GM21825 (cell line): ENCODE results near the gene ERBB4.

Experiments
- ATAC-seq: cut with Tn5 transposase; IDR thresholded peaks from one replicate; pipeline ENCODE4 v1.9.1; 2021; ENCODE audit warnings: mild to moderate bottlenecking, moderate library complexity; ENCODE audit not compliant: unreplicated experiment

The ERBB4 gene

DNA sequence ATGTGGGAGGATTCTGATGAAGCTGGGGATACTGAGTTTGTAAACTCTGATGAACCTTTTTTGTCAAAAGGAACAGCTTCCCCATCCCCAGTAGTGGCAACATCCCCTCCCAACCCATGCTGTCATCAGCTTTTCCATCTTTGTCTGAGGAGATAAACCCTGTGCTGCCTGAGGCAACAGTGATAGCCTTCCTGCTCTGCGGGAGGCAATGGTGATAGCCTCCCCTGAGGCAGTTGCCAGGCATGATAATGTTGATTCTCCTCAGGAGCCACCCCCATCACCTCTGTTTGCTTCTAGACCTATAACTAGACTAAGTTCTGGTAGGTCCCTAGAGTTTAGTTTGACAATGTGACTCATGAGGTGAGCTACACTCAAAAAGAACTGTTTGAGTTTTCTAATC lies 97.5 kb downstream of the ERBB4 start:
- no peak for ATAC-seq

DNA sequence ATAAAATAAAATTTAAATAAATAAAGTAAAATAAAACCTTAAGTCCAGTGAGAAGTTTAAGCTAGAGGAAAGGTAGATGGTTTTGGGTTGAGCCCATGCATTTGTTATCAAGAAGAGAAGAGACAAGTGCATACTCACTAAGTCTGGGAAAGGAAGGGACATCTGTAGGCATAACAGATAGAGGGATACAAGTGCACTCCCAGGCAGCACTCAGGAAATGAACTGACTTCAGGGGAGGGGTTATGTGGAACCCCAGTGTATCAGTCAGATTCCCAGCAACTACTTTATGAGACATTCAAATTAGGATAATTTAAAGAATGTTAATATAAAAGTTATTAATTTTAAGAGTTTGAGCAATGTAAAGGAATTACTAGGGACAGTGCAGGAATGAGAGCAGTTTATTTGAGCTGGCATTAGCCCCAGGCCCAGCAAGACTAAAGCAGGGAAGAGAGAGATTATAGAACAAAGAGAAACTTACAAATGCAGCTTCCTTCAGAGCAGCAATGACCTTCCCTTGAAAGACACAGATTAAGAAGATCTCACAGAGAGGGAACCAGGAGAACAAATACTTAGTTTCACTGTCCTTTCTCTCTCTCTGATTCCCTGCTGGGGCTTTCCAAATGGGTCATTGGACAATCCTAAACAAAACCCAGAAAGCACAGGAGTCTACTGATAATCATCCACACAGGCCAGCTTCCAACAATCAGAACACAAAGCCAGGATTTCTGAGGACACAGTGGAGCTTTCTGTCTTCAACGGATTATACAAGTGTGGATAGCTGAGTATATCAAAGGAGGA lies 109.7 kb downstream of the ERBB4 start:
- ATAC-seq: no peak

DNA sequence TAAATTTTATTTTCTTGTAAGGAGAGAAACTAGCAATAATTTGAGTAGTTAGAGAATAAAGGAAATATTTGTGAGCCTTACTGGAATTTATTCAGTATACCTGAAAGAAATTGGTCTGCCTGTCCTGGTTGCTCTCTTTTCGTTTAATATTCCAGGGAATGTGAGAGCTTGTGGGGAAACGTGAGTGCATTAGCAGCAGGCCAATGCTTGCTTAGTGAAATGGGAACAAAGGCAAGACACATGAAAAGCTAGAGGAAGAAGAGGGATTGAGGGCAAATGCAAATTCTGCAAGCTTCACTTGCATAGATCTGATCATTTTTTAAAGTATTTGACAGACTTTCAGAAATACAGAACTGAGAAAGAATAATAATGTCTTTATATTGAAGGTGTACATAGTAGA lies 111.0 kb downstream of the ERBB4 start:
- no peak for ATAC-seq

DNA sequence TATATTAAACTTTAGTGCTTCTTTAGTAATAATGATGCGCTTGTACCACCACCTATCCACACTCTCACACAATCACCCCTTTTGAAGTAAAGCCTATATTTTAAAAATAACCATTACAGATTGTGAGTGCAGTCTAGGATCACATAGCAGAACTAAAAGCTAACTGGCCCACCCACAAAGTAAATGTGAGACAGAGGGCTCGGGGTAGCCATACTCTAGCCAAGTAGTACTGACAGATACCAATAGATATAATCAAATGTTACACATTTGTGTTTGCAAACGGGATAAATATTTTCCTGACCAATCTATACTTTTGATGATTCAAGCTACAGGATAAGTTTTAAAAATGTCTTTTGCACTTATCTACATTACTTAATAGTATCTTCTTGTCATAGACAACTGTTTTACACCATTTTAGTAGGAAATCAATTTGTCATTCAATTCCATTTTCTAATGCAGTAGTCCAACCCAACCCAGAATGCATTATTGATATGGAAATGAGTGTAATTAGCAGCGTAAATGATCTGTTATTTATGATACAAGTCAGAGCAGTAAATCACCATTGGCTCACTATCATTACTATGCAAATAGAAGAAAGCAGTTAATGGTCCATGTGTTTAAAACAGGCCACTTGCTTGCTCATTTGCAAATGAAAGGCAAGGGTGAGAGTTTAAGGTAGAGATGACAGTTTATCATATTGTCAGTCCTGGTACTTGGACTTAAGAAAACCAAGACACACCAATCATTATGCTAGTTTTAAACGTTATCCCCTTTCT lies 111.8 kb downstream of the ERBB4 start:
- ATAC-seq: no peak

DNA sequence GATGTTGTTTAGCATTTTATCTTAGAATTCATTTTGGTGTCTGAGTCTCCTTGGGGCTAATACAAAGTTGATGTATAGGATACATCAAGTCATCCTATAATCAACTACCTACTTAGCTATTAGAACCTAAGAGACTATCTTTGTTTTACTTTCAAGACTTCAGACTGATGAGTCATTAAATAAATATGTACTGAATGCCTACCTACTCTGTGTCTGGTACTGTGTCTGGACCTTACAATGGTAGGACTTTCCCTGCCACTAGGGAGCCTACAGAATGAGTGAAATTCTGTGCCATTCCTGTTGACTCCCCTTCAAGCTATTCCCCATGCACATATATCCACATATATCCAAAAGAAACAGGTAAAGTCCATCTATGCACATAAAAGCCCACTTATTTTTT lies 114.5 kb downstream of the ERBB4 start:
- no peak for ATAC-seq

DNA sequence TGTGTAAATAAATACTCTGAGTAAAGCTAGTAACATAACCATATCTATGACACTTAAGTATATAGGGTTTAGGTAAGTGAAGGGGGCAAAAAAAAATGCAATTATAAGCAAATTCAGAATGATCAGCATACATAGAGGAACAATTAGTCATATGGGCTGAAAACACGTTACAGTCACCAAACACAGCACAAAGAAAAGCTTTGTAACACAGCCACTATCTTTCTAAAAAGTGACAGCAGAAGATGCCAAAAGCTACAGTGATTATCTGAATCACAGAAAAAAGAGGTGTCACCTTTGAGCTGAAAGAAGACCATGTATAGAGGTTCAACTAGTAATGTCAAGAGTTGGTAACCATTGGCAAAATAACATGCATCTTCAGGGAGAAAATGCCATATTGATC lies 115.5 kb downstream of the ERBB4 start:
- ATAC-seq: no peak

DNA sequence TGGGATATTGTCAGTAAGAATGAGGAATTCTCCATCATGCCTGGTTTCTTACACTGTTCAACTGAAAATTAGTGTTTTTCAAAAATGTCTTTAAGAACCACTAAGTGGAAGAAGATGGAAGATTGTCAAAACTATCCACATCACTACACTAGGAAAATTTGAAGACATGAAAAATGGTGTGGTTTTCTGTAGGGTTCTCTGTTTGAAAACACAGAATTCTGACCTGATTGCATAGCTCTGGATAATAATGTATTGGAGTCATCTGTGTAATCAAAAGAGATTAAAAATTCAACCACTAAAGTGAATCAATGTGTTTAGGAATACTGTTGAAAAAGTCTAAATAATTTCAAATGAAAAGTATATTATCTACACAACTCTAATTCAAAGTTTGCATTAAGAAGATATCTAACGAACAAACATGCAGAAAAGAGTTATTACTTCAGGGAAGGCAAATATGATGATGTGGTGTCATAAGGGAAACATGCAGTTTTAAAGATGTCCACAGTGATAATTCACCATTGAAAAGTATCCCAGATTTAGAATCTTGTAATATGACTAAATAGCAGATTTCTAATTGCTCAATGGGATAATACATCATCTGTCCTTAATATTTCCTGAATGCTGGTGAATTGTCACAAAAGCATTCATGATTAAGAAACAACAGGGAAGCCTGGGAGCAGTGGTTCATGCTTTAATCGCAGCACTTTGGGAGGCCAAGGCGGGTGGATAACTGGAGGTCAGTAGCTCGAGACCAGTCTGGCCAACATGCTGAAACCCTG lies 116.9 kb downstream of the ERBB4 start:
- ATAC-seq: no peak

DNA sequence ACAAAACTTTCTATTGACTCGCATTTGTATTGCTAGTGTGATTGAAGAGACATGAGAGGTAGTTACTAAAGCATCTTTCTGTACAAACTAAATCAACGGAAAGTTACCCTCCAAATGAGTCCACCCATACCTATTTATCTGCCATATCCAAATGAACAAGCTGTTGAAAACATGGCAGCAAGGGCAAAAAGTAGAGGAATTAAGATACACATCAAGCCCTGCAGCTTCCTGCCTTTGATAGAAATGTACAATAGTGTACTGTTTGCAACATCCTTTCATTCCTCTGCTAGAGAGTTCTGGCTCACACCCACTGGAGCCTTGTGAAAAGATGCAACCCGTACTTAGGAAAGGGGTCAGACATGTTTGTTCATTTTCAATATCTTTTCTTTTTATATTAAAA lies 122.5 kb downstream of the ERBB4 start:
- no peak for ATAC-seq

DNA sequence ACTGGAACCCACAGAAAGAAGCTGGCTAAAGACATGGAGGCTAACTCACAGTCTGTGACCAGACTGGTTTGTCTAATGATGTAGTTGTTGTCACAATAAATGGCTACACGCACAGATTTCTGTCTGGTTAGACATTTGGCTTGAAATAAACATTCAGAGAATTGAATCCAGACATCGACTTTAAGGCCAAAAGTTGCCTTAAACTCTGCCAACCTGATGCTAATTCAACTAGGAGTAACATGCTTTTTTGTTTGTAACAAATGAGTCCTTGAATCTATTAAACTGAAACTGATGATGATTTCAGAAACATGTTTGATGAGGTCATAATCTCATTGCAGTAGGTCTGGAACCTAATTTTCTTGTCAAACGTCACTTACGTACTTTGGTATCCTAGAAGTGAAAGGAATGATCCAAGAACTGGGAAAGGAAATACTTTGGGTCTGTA lies 123.8 kb downstream of the ERBB4 start:
- no peak for ATAC-seq

DNA sequence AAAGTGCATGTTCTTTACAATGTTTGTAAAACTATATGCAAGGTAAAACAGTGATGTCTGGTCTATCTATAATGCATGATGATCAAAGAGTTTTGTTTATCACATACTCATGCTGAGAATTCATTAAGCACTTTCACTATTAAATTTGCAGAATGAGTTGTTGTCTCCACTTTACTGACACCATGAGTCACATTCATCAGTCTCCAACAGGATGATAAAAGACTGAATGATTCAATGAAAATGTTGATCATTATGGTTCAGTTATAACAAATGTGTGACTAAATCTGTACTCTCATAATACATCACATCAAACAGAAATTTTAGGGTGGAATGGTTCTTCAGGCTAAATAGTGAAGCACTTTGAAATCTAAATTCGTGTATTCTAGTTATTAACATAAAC lies 129.0 kb downstream of the ERBB4 start:
- no peak for ATAC-seq

DNA sequence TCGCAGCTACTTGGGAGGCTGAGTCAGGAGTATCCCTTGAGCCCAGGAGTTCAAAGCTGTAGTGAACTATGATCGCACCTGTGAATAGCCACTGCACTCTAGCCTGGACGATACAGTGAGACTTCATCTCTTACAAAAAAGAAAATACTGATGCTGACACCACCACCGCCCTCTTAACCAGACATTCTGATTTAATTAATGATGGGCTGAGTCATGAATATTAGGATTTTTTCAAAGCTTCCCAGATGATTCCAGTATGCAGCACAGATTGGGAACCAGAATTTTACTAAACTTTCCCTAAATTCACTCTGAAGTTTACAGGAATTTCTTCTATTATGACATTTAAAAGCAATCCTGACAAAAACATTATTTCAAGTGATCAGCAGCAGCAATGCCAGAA lies 130.1 kb downstream of the ERBB4 start:
- ATAC-seq: no peak

DNA sequence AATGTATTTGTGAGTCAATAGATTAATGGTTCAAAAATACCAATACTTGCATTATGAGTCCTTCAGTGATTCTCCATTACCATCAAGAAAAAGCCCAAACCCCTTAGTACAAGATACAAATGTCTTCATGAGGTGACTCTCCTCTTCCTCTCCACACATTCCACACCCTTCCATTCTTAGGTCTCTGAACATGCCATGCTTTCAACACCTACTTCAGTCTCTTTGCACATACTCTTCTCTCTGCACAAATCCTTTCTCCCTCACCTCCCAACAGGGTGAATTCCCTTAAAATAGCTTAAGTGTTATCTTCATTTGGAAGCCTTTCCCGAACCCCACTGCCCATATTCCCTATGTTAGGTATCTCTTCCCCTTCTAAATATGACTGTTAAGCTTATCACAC lies 131.9 kb downstream of the ERBB4 start:
- ATAC-seq: no peak

DNA sequence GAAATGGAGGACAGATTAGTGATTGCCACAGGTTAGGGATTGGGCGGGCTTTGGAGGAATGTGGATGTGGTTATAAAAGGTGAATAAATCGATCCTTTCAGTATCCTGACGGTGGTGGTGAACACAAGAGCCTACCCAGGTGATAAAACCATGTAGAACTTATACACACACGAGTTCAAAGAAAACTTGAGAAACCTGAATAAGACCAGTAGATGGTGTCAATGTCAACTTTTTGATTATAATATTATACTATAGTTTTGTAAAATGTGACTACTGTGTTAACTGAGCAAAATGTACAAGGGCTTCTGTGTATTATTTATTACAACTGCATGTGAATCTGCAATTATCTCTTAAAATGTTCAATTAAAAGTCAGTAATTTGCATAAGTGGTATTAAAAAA lies 136.3 kb downstream of the ERBB4 start:
- no peak for ATAC-seq

DNA sequence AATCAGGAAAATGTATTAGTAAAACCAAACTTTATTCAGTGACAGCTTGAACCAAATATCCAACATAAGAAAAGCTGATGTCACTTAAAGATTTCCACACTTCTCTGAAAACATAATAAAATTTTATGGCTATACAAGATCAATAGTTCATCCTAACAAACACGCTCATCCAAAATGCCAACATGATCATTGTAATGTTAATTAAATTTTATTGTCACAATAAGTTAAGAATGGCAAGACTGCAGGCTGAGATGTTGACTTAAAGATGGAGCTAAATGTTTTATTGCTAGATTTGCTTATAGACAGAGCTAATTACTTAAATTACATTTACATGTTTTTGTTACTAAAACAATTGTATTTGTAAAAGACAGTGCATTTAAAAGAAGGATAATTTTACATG lies 140.3 kb downstream of the ERBB4 start:
- no peak for ATAC-seq

DNA sequence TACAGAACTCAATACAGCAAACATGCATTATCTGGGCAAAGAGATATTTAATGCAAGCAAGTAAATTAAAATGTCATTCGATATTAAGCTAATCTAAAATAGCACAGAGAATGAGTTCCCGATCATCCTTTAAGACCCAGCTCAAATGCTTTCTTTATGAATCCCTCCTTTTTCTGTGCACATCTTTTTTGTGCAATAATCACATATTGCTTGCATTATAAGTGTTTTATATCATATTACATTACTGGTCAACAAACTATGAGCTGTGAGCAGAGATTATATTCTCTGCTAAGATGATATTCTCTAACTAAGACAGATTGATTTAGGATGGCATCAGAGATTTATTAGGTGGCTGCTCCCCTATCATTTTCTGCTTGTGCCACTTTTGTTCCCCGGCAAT lies 146.1 kb downstream of the ERBB4 start:
- no peak for ATAC-seq

DNA sequence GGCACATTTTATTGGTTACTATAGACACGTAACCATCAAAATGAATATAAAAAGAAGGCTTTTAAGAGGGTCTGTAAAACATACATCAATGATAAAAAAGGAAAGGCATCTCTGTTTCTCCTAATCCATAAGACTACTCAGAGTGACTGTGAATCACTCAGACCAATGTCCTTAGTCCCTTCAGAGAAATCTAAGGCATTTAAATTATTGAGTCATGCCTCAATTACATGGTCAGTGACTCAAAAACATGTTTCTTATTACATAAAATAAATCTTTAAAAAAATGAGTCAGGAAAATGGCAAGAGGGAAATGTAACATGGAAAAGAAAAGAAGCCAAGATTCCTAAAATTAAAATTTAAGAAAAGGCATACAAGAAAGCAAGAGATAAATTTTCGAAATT lies 146.6 kb downstream of the ERBB4 start:
- ATAC-seq: no peak

DNA sequence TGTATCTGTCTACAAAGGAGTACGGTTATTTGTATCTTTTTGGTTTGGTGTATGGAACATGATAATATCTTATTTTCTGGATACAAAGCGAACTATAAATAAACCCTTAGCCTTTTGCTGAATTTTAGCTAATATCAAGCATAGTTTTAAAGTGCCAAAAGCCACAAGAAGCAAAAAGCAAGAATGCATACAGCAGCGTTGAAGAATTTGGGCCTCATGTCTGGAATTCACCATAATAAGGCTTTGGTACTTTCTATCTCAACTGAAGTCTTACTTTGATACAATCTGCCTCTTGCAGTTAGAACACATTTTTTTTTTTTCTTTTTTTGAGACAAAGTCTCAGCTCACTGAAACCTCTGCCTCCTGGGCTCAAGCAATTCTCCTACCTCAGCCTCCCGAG lies 151.5 kb downstream of the ERBB4 start:
- no peak for ATAC-seq

DNA sequence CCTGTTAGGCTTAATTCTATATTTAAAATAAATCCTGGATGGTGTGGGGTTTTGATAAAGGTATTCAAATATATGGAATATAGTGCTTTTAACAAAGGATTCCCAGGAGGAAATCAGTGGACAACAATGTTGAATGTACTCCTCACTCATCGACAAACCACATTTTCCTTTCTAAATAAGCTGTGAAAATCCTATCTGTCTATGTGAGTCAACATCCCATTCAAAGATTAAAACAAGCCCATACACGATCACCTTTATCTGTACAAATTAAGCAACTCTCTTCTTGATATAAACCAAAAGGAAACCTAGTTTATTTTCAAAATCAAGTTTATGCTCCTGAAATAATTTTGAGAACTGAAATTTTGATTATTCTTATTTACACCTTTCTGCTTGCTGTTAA lies 153.4 kb downstream of the ERBB4 start:
- ATAC-seq: no peak

DNA sequence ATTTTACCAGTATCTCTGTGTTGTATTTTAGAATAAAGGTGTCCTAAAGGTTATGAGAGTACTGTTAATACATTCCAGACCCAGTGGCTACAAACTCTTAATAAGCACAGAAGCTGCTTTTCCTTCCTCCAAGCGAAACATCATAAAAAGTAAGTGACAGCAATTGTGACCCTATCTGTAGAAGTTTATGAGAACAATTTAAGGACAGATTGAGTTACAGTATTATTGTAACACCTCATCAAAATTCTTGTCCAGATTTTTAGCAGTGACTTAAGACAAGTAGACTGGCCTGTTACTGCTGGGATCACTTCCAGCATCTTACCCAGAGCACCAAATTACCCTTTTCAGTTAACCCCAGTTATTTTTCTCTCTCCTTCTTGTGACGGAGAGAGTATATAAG lies 154.6 kb downstream of the ERBB4 start:
- no peak for ATAC-seq

DNA sequence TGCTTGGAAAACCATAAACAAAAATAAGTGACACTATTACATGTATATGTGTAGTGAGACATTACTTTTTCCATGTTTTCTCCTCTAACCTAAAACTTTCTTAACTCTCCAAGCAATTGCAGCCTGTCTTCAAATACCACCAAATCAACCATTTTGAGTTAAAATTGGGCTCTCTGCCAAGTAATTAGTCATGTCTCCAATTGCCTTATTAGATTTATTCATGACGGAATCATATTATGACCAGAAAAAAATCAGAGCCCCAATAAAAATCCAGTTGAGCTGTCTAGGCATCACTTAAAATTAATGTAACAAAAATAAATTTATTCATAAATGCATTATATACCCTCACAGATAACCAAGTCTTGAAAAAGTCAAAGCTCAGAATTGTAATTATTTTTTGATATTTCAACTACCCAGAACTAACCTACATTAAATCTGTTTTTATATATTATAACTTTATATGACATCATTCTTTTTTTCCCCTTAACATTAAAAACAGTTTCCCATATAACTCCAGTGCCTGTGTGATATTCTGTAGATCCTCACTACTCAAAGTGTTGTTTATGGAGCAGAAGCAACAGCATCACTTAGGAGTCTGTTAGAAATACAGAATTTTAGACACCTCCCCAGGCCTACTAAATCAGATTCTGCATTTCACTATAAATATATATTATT lies 157.0 kb downstream of the ERBB4 start:
- no peak for ATAC-seq

DNA sequence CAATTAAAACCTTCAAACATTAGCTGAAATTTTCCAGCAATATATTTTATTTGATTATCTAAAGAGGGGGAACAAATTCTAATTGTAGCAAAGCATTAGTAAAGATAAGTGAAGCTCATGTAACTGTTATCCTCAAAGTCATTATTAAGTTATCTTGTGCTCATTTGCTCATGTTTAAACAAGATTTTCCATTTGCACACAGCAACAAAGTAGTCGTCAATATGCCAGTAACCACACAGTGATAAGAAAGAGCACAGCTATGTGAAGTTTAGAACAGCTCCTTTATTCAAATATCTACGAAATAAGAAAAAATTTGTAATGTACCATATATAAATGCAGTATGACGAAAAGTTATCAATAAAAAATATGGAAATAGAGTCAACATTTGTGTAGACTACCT lies 159.5 kb downstream of the ERBB4 start:
- ATAC-seq: no peak
